GM23338 (cell line): ENCODE measurements around the gene CMIP. TPM values are rescaled to one million over a fixed set of nuclear protein-coding genes. Genes with fewer than 3 reads are reported as not detected.
A peak's percentile ranks its signal among the peaks of the same experiment; 100 is the strongest.
"Not testable (repeated sequence)": the region's sequence is repeated elsewhere in the genome, so short reads cannot be mapped to it uniquely, and the experiment has no call there.

Source experiments
- ATAC-seq: fragments of 200-7000 bp; cut with Tn5 transposase; 3 replicates; pipeline ENCODE4 v1.9.1; 2020
- DNase-seq: peaks from one replicate; pipeline ENCODE4 v3.0.0-alpha.2; 2015; ENCODE audit warnings: low spot score
- H2AFZ ChIP-seq: fragments of 200-600 bp; sonication (generic); 2 replicates; pipeline ENCODE4 v1.8.0; 2016; ENCODE audit warnings: antibody characterized with exemption, mild to moderate bottlenecking, moderate library complexity
- H3F3A ChIP-seq: fragments of 200-600 bp; sonication (generic); replicated peaks from 2 replicates; pipeline ENCODE4 v1.8.0; 2017; ENCODE audit warnings: antibody characterized with exemption, mixed run types, low read depth
- H3K27ac ChIP-seq: fragments of 200-600 bp; sonication (generic); 2 replicates; pipeline ENCODE4 v1.6.1; 2016; ENCODE audit warnings: low read depth
- H3K27me3 ChIP-seq: fragments of 200-600 bp; sonication (generic); 2 replicates; pipeline ENCODE4 v1.8.0; 2016; ENCODE audit warnings: mild to moderate bottlenecking, mixed run types, moderate library complexity; ENCODE audit not compliant: insufficient read depth
- H3K36me3 ChIP-seq: fragments of 200-600 bp; sonication (generic); 2 replicates; pipeline ENCODE4 v1.8.0; 2016; ENCODE audit warnings: mild to moderate bottlenecking; ENCODE audit not compliant: insufficient read depth
- H3K4me1 ChIP-seq: fragments of 200-600 bp; sonication (generic); 2 replicates; pipeline ENCODE4 v1.8.0; 2016; ENCODE audit warnings: mild to moderate bottlenecking, moderate library complexity; ENCODE audit not compliant: insufficient read depth
- H3K4me2 ChIP-seq: fragments of 200-600 bp; sonication (generic); 2 replicates; pipeline ENCODE4 v1.7.1; 2017; ENCODE audit warnings: mixed run types
- H3K4me3 ChIP-seq: fragments of 200-600 bp; sonication (generic); 2 replicates; pipeline ENCODE4 v1.6.1; 2016; ENCODE audit warnings: mixed run types
- H3K79me2 ChIP-seq: fragments of 200-600 bp; sonication (generic); replicated peaks from 2 replicates; pipeline ENCODE4 v1.8.0; 2017; ENCODE audit warnings: mild to moderate bottlenecking; ENCODE audit not compliant: insufficient read depth
- H3K9me2 ChIP-seq: fragments of 200-600 bp; sonication (generic); 2 replicates; pipeline ENCODE4 v1.8.0; 2017; ENCODE audit not compliant: insufficient read depth
- H4K20me1 ChIP-seq: fragments of 200-600 bp; sonication (generic); replicated peaks from 2 replicates; pipeline ENCODE4 v1.8.0; 2017; ENCODE audit warnings: mild to moderate bottlenecking; ENCODE audit not compliant: insufficient read depth
- H3K27ac Mint-ChIP-seq: 2 replicates; pipeline ENCODE4 v1.8.0; 2020; ENCODE audit warnings: inconsistent platforms, mild to moderate bottlenecking, moderate library complexity, mixed read lengths
- H3K27me3 Mint-ChIP-seq: 3 replicates; pipeline ENCODE4 v1.8.0; 2022; ENCODE audit warnings: low read depth, mild to moderate bottlenecking, moderate library complexity, mixed read lengths, inconsistent platforms; ENCODE audit not compliant: insufficient read depth, poor library complexity
- H3K36me3 Mint-ChIP-seq: 3 replicates; pipeline ENCODE4 v1.8.0; 2021; ENCODE audit warnings: low read depth, mild to moderate bottlenecking, inconsistent platforms, moderate library complexity, mixed read lengths
- H3K4me1 Mint-ChIP-seq: 3 replicates; pipeline ENCODE4 v1.8.0; 2020; ENCODE audit warnings: mild to moderate bottlenecking, inconsistent platforms, mixed read lengths
- H3K4me3 Mint-ChIP-seq: 3 replicates; pipeline ENCODE4 v1.8.0; 2021; ENCODE audit warnings: moderate library complexity, mild to moderate bottlenecking, inconsistent platforms, mixed read lengths
- H3K9me3 Mint-ChIP-seq: 3 replicates; pipeline ENCODE4 v1.8.0; 2020; ENCODE audit warnings: moderate library complexity, mild to moderate bottlenecking, inconsistent platforms, mixed read lengths
- CREB1 ChIP-seq: fragments of 250-450 bp; sonication (Bioruptor Pico); IDR thresholded peaks from 2 replicates; pipeline ENCODE4 v1.5.0; 2020; ENCODE audit warnings: low read depth, mild to moderate bottlenecking, moderate library complexity
- NANOG ChIP-seq: IDR thresholded peaks from 2 replicates; pipeline ENCODE4 v1.6.1; 2016; ENCODE audit warnings: antibody characterized with exemption, borderline replicate concordance
- polyA plus RNA-seq: library from polyadenylated mRNA; unstranded; fragments of >200 nt; fragmentation: Nextera tagmentation; extraction: Ambion mirVana; gene quantifications from 2 replicates; pipeline ENCODE4 v1.2.1, GENCODE V29; 2016
- total RNA-seq: library from RNA; depleted of rRNA; stranded (reverse); fragments of >200 nt; shearing (Covaris generic); gene quantifications from 2 replicates; pipeline ENCODE4 v1.2.3, GENCODE V29; 2014
- TF ChIP-seq, protein P1 (sequence below), 2 experiments: fragments of 200-600 bp in 1 of 2; sonication (generic) in 1 of 2; conservative IDR thresholded peaks; 2 replicates each; pipeline versions ENCODE4 v1.5.1 to v1.6.1; 2016 to 2017; ENCODE audit warnings: antibody characterized with exemption in 2 of 2, low read depth in 2 of 2, mild to moderate bottlenecking in 2 of 2, moderate library complexity in 1 of 2
- TF ChIP-seq, protein P2 (sequence below): fragments of 250-450 bp; sonication (Bioruptor Pico); IDR thresholded peaks from 2 replicates; pipeline ENCODE4 v1.5.0; 2020; ENCODE audit warnings: mild to moderate bottlenecking, moderate library complexity

The CMIP gene
- total and polyA plus RNA-seq, 2 experiments from 2014 or later: 9.5 to 62.3 TPM

DNA sequence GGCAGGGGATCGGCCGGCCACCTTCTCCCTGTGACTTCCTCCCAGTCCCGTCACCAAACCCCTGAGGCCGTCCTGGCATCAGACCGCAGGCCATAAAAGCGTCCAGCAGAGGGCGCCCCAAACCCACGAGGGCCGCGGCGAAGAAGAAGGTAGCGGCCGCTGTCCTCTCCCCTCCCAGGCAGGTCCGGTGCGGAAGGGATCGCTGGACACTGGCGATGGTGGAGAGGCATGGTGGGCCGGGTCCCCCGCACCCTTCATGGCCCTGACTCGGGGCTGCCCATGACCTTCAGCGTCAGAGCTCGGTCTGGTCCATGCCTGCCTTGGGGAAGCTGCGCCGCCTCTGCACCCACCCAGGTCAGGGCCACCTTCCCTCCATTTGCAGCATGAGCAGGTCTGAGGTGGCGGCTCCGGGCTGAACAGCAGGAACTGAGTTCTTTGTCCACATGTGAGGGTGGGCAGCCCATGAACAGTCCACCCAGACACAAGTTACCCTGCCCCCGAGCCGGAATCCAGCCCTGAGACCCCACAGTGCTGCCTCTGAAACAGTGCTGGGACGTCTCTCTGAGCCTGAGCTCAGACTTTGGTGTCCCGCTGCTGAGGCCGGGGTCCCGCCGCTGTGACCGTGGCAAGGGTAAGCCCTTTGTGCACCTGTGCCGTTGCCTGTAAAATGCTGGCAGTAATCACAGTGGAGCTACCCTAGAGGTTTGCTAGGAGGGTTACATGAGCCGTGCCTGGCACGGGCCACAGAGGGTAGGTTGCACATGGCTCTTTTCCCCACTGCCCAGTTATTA is 40.8 kb upstream of the CMIP start:
- peak overlapping the region; percentile 53 for H3K4me3 ChIP-seq
- H3K27me3 Mint-ChIP-seq: peaks cover 10% of the 10 kb centered on the region
- no peaks in the 10 kb centered on the region for H3K4me1 ChIP-seq
- peak overlapping the region; percentile 45; the same call in 2 of the 3 replicates for H3K4me3 Mint-ChIP-seq
- peak overlapping the region; percentile 98 for H2AFZ ChIP-seq
- no peaks in the 10 kb centered on the region for H3K79me2 ChIP-seq
- no peaks in the 10 kb centered on the region for H3F3A ChIP-seq
- peak overlapping the region; percentile 84 for H3K4me2 ChIP-seq
- H3K27me3 ChIP-seq: no peaks in the 10 kb centered on the region; the same call in 1 of the 2 replicates
- peak; percentile 95 for DNase-seq
- H3K36me3 ChIP-seq: no peaks in the 10 kb centered on the region
- H3K4me1 Mint-ChIP-seq: peaks cover 2% of the 10 kb centered on the region; the same call in 1 of the 3 replicates
- no peaks in the 10 kb centered on the region for H3K9me2 ChIP-seq
- ATAC-seq: peak; percentile 96
- no peaks in the 10 kb centered on the region for H3K9me3 Mint-ChIP-seq
- H4K20me1 ChIP-seq: no peaks in the 10 kb centered on the region
- TF ChIP-seq, protein P1, sequence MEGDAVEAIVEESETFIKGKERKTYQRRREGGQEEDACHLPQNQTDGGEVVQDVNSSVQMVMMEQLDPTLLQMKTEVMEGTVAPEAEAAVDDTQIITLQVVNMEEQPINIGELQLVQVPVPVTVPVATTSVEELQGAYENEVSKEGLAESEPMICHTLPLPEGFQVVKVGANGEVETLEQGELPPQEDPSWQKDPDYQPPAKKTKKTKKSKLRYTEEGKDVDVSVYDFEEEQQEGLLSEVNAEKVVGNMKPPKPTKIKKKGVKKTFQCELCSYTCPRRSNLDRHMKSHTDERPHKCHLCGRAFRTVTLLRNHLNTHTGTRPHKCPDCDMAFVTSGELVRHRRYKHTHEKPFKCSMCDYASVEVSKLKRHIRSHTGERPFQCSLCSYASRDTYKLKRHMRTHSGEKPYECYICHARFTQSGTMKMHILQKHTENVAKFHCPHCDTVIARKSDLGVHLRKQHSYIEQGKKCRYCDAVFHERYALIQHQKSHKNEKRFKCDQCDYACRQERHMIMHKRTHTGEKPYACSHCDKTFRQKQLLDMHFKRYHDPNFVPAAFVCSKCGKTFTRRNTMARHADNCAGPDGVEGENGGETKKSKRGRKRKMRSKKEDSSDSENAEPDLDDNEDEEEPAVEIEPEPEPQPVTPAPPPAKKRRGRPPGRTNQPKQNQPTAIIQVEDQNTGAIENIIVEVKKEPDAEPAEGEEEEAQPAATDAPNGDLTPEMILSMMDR (conservative IDR thresholded peaks at IDR 0.05; ENCODE audit: low read depth in 2 of 2): peak; percentile 89 to 100
- peak; percentile 54; the same call in 1 of the 2 replicates for TF ChIP-seq CREB1 (CRISPR knock-in tag)
- TF ChIP-seq NANOG: no peak
- H3K27ac Mint-ChIP-seq: no peak overlapping the region
- H3K36me3 Mint-ChIP-seq: no peaks in the 10 kb centered on the region
- no peak overlapping the region for H3K27ac ChIP-seq

DNA sequence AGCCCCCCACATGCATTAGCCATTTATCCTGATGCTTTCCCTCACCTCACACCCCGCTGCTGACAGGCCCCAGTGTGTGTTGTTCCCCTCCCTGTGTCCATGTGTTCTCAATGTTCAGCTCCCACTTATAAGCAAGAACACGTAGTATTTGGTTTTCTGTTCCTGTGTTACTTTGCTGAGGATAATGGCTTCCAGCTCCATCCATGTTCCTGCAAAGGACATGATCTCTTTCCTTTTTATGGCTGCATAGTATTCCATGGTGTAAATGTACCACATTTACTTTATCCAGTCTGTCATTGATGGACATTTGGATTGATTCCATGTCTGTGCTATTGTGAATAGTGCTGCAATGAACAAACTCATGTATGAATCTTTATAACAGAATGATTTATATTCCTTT is 39.6 kb upstream of the CMIP start:
- ATAC-seq, H3F3A ChIP-seq, H3K4me3 ChIP-seq, H3K27ac Mint-ChIP-seq, DNase-seq, H3K9me3 Mint-ChIP-seq, H3K4me1 Mint-ChIP-seq, H3K79me2 ChIP-seq, H4K20me1 ChIP-seq, H3K36me3 Mint-ChIP-seq, H3K9me2 ChIP-seq, H2AFZ ChIP-seq, H3K4me3 Mint-ChIP-seq, H3K4me2 ChIP-seq, H3K4me1 ChIP-seq, H3K27ac ChIP-seq, H3K27me3 ChIP-seq, H3K36me3 ChIP-seq: not testable (repeated sequence)
- peaks cover 13% of the 10 kb centered on the region for H3K27me3 Mint-ChIP-seq

DNA sequence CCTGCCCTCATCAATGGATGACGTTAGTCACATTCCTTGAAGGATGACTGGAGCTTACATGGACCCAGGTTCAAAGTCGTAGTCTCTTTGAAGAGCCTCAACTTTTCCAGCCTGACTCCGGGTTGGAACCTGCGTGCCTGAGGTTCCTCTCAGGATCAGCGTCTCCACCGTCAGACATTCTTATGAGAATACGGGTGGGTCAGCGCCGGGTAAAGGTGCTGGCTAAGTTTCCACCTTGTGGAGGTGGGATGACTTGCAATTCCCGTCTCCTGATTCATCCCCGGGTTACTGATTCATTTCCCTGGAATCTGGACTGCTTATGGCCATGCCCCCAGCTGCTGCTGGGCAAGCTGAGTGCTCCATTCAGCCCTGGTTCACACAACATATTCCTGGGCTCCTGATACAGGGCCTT is 38.9 kb upstream of the CMIP start:
- peaks cover 7% of the 10 kb centered on the region for H3K4me1 Mint-ChIP-seq
- no peaks in the 10 kb centered on the region for H3K36me3 ChIP-seq
- no peaks in the 10 kb centered on the region for H4K20me1 ChIP-seq
- peaks cover 4% of the 10 kb centered on the region for H3K4me1 ChIP-seq
- no peaks in the 10 kb centered on the region for H3F3A ChIP-seq
- H3K4me3 Mint-ChIP-seq: no peak overlapping the region
- H3K27me3 Mint-ChIP-seq: peaks cover 13% of the 10 kb centered on the region
- H3K27me3 ChIP-seq: no peaks in the 10 kb centered on the region; the same call in 1 of the 2 replicates
- ATAC-seq: peak; percentile 17
- no peak overlapping the region for H3K27ac ChIP-seq
- peak; percentile 69 for DNase-seq
- H3K4me3 ChIP-seq: no peak overlapping the region
- H3K79me2 ChIP-seq: no peaks in the 10 kb centered on the region
- no peaks in the 10 kb centered on the region for H3K9me3 Mint-ChIP-seq
- H3K4me2 ChIP-seq: no peak overlapping the region
- peak overlapping the region; percentile 70; the same call in 1 of the 2 replicates for H2AFZ ChIP-seq
- no peaks in the 10 kb centered on the region for H3K9me2 ChIP-seq
- H3K27ac Mint-ChIP-seq: no peak overlapping the region
- H3K36me3 Mint-ChIP-seq: no peaks in the 10 kb centered on the region
- TF ChIP-seq, protein P2, sequence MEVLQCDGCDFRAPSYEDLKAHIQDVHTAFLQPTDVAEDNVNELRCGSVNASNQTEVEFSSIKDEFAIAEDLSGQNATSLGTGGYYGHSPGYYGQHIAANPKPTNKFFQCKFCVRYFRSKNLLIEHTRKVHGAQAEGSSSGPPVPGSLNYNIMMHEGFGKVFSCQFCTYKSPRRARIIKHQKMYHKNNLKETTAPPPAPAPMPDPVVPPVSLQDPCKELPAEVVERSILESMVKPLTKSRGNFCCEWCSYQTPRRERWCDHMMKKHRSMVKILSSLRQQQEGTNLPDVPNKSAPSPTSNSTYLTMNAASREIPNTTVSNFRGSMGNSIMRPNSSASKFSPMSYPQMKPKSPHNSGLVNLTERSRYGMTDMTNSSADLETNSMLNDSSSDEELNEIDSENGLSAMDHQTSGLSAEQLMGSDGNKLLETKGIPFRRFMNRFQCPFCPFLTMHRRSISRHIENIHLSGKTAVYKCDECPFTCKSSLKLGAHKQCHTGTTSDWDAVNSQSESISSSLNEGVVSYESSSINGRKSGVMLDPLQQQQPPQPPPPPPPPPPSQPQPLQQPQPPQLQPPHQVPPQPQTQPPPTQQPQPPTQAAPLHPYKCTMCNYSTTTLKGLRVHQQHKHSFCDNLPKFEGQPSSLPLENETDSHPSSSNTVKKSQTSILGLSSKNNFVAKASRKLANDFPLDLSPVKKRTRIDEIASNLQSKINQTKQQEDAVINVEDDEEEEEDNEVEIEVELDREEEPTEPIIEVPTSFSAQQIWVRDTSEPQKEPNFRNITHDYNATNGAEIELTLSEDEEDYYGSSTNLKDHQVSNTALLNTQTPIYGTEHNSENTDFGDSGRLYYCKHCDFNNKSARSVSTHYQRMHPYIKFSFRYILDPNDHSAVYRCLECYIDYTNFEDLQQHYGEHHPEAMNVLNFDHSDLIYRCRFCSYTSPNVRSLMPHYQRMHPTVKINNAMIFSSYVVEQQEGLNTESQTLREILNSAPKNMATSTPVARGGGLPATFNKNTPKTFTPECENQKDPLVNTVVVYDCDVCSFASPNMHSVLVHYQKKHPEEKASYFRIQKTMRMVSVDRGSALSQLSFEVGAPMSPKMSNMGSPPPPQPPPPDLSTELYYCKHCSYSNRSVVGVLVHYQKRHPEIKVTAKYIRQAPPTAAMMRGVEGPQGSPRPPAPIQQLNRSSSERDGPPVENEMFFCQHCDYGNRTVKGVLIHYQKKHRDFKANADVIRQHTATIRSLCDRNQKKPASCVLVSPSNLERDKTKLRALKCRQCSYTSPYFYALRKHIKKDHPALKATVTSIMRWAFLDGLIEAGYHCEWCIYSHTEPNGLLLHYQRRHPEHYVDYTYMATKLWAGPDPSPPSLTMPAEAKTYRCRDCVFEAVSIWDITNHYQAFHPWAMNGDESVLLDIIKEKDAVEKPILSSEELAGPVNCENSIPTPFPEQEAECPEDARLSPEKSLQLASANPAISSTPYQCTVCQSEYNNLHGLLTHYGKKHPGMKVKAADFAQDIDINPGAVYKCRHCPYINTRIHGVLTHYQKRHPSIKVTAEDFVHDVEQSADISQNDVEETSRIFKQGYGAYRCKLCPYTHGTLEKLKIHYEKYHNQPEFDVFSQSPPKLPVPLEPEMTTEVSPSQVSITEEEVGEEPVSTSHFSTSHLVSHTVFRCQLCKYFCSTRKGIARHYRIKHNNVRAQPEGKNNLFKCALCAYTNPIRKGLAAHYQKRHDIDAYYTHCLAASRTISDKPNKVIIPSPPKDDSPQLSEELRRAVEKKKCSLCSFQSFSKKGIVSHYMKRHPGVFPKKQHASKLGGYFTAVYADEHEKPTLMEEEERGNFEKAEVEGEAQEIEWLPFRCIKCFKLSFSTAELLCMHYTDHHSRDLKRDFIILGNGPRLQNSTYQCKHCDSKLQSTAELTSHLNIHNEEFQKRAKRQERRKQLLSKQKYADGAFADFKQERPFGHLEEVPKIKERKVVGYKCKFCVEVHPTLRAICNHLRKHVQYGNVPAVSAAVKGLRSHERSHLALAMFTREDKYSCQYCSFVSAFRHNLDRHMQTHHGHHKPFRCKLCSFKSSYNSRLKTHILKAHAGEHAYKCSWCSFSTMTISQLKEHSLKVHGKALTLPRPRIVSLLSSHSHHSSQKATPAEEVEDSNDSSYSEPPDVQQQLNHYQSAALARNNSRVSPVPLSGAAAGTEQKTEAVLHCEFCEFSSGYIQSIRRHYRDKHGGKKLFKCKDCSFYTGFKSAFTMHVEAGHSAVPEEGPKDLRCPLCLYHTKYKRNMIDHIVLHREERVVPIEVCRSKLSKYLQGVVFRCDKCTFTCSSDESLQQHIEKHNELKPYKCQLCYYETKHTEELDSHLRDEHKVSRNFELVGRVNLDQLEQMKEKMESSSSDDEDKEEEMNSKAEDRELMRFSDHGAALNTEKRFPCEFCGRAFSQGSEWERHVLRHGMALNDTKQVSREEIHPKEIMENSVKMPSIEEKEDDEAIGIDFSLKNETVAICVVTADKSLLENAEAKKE (CRISPR knock-in tag): no peak
- TF ChIP-seq NANOG: no peak
- TF ChIP-seq, protein P1 (conservative IDR thresholded peaks at IDR 0.05; ENCODE audit: low read depth in 2 of 2): peak; percentile 20 to 22; a peak in 2 of 4 replicates
